Coronary artery (tissue), 2 donors: ENCODE results near the gene KDM3A.

ENCODE experiments used
- DNase-seq: peaks from one replicate; pipeline ENCODE4 v3.0.0-alpha.2; 2017; ENCODE audit warnings: low spot score
- H3K27ac ChIP-seq, 2 donors: fragments of 200-600 bp; sonication (generic); one replicate each; pipeline ENCODE4 v1.5.1; 2016 to 2019
- H3K4me3 ChIP-seq: fragments of 200-600 bp; sonication (generic); 2 replicates; pipeline ENCODE4 v1.5.1; 2016; ENCODE audit warnings: mild to moderate bottlenecking, moderate library complexity
- CTCF ChIP-seq: fragments of 200-600 bp; sonication (generic); IDR thresholded peaks from one replicate; pipeline ENCODE4 v1.5.1; 2019; ENCODE audit warnings: antibody characterized with exemption

The KDM3A gene

GRCh38 chr2:86400321-86400720 is 40.9 kb upstream of the KDM3A start:
- Histone ChIP-seq H3K4me3 (no peak overlapping the region), H3K27ac (no peak overlapping the region)
- DNase-seq = no peak
- TF ChIP-seq CTCF = no peak

- DNase-seq = no peak
- Histone ChIP-seq H3K27ac (no peak overlapping the region), H3K4me3 (no peak overlapping the region)
- no peak for TF ChIP-seq CTCF
Measured at GRCh38 chr2:86410581-86410980, 30.6 kb upstream of the KDM3A start.

- Histone ChIP-seq H3K27ac (no peak overlapping the region), H3K4me3 (no peak overlapping the region)
- TF ChIP-seq CTCF = no peak
- DNase-seq = no peak
Measured at GRCh38 chr2:86411396-86411795, 29.8 kb upstream of the KDM3A start.

GRCh38 chr2:86412007-86412406 is 29.2 kb upstream of the KDM3A start:
- Histone ChIP-seq H3K4me3 (no peak overlapping the region), H3K27ac (no peak overlapping the region)
- no peak for DNase-seq
- TF ChIP-seq CTCF = no peak

- H3K27ac ChIP-seq = no peak overlapping the region
- no peak for DNase-seq
- no peak for TF ChIP-seq CTCF
- H3K4me3 ChIP-seq = peak overlapping the region; percentile 39
Measured at GRCh38 chr2:86413296-86414094, 27.7 kb upstream of the KDM3A start.

GRCh38 chr2:86414996-86415395 is 26.2 kb upstream of the KDM3A start:
- DNase-seq = no peak
- no peak for TF ChIP-seq CTCF
- no peak overlapping the region for H3K27ac ChIP-seq
- H3K4me3 ChIP-seq = no peak overlapping the region

GRCh38 chr2:86416146-86416545 is 25.0 kb upstream of the KDM3A start:
- Histone ChIP-seq H3K27ac (no peak overlapping the region), H3K4me3 (no peak overlapping the region)
- DNase-seq = no peak
- TF ChIP-seq CTCF = no peak
